Activated naive CD4-positive, alpha-beta T cell (primary cell): Measurements from ENCODE around the gene SNX17.
"Not testable (repeated sequence)": the region's sequence is repeated elsewhere in the genome, so short reads cannot be mapped to it uniquely, and the experiment has no call there.

ENCODE experiments used
- DNase-seq, 4 experiments: peaks; one replicate each; lab custom pipeline; 2025; lab: John Stamatoyannopoulos, UW

Gene SNX17, protein sequence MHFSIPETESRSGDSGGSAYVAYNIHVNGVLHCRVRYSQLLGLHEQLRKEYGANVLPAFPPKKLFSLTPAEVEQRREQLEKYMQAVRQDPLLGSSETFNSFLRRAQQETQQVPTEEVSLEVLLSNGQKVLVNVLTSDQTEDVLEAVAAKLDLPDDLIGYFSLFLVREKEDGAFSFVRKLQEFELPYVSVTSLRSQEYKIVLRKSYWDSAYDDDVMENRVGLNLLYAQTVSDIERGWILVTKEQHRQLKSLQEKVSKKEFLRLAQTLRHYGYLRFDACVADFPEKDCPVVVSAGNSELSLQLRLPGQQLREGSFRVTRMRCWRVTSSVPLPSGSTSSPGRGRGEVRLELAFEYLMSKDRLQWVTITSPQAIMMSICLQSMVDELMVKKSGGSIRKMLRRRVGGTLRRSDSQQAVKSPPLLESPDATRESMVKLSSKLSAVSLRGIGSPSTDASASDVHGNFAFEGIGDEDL

DNA sequence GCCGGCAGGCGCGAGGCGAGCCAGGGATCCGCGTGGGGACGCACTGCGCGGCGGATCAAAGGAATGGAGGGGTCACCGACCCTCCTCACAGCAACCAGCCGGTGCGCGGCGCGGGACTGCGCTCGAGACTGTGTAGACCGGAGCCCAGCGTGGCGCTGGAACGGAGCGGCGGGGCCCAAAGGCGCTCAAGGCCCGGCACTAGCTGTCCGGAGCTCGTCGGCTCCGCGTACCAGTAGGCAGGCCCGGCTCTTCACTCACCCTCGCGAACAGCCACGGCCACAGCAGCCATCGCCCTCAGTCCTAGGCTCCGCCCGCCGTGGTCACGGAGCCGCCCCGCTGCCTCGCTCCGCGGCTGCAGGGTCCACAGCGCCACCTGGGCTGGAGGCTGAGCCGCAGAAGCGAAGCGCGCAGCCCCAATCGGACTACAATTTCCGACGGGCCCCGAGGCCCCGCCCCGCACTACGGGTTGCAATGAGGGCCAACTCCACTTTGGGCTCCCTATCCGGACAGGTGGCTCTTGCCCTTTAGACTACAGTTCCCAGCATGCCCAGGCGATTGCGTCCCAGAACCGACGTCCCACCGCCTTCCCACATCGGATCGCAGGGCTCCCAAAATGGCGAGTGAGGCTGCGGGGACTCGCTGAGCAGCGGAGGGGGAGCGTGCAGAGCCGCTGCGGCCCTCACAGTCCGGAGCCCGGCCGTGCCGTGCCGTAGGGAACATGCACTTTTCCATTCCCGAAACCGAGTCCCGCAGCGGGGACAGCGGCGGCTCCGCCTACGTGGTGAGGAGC is at the start of gene SNX17, which contains the start of gene EIF2B4:
Gene SNX17, plus strand, starts transcription at position 591 of the 790 bp plus-strand sequence. Its CDS starts 128 bp downstream, at position 719.
Gene EIF2B4, minus strand, starts transcription at position 313 of the 790 bp plus-strand sequence. Its CDS starts 24 bp downstream, at position 289.
- DNase-seq = peak; percentile 96 to 99 (median 98)

DNA sequence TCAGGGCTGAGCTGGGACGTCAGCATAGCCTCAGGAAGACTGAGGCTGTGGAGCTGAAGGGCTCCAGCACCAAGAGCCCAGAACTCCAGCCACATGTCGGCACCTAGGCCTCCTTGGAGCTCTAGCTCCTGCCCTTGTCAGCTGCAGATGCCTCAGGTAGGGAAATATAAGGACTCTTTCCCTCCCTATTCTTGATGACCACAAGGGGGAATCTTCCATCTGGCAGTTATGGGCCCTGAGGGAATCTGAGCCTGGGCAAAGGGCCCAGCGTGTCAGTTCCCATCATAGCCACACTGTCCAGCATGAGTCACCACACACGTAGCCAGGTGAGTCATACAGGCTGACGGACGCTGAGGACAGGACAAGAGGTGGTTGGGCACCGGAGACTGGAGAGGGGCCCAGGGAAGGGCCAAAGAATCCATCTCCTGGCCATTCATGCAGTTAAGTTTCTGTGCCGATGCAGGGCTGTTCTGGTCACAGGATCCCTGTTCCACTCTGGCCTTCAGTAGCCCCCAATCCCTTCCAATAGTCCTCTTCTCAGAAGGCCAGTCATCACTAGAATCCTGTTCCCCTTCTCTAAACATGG is 49.4 kb upstream of the SNX17 start:
- no peak for DNase-seq

DNA sequence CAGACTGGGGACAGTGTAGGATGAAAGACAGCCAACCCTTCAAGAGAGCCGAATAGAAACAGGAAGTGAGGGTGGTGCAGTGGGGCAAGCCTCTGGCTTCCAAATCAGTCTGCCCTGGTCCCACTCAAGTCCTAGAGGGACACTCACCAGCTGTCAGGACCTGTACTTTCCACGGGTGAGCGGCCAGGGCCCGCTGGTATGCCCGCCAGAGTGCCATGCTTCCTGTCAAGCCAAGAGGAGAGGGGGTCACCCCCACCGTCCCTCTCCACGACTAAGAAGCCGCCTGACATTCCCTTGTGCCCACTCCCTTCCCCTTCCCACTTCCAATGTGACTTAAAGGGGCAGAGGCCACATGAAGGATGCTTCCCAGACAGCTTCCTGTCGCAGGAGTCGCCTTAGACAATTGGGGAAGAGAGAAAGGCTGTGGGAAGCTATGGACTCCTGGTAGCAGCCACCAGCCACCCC is 48.1 kb upstream of the SNX17 start:
- no peak for DNase-seq

DNA sequence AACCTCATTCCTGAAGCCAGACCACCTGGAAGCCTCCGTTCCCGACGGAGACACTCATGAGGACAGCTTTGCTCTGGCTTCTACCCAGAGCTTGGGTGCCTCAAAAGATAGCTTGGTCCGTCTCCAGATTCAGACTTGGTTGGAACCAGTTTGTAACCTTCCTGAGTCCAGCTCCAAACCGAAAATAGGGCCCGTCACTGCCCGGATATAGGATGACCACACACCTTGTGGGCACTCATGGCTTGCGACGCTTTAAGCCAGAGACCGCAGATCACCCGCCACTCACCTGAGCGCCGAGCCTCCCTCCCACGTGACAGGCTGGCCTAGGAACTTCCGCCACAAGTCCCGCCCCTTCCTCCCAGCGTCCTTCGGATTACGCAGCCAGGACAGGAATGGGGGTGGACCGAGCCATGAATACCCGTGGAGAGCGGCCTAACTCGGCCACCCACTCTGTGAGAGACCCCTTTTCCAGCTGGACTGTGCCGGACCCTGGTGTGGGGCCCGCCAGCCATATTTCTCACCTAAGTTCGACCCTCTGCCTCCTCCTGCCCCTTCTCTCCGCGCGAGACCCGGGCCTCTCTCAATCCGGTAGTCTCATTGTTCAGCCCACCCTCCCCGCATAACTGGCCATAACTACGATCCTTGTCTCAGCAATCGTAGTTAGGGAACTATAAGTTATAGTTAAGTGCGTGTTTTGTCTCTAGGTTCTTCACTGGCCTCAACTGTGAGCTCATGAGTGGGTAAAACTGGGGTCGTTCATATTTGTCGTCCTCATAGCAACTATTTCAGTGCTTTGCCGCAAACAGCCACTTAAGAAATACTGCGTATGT is 47.4 kb upstream of the SNX17 start, which contains the start of gene MPV17:
Gene MPV17, minus strand, starts transcription at position 332 of the 830 bp plus-strand sequence. CDS start 580 bp downstream, outside the sequence.
- DNase-seq = peak; percentile 40 to 79 (median 70)

DNA sequence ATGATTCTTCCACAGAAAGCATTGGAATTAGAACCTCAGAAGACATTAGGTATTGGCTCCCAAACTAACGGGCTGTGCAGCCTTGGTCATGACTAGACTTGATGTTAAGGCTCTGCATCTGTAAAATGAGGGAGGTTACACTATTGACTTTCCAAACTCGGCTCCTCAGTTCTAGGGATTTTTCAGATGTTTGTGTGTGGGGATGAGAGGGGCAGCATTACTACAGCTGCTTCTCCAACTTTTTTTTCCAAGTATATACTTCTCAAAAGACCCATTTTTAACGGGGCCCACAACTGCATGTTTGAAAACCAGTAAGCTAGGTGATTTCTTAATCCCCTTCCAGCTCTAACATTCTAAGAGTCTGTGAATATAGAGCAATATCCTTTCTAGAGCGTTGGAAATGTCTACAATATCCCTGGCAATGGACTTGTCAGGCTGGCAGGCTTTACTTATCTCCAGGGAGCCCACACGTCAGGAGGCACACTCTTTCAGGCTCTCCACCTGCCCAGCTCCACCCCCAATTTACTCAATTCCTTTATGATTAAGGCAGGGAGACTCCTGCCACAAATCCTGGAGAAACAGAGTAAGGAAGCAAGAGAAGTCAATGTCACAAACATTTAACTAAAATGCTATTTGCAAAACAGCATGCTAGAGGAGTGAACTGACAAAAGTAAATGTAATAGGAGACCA is 46.7 kb upstream of the SNX17 start:
- DNase-seq = no peak

DNA sequence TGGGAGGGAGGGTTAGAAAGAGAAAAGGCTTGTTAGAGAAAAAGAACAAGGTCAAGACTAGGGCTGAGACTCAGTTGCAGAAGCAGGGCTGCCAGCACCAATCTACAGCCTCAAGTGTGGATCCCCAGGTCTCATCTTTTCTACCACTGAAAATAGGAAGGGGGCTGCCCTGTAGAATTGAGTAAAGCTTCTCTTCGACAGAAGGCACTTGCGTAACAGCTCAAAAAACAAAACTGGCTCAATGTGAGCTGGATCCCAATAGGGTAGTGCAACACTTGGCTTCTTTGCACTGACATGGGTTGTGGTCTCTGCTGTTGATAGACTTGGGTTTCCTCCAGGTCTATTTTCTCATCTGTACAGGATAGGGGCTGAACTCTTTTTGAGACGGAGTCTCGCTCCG is 45.7 kb upstream of the SNX17 start:
- DNase-seq = no peak

DNA sequence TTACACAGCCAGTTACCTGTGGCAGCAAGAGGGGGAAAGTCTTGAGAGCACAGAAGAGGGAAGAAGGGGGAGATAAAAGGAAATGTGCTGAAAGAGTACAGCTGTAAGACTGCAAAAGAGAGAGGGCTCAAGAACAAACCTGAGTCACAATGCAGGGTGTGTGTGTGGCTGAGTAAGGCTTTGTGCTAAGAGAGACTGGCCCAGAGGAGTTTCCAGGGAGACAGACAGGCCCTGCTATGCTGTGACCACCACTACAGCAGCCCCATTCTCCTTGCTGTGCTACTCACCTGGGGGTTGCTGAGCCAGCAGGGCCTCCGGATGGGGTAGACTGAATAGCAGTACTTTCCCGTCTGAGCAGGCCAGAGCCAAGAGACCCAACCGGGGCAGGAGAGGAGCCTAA is 35.1 kb upstream of the SNX17 start:
- no peak for DNase-seq

DNA sequence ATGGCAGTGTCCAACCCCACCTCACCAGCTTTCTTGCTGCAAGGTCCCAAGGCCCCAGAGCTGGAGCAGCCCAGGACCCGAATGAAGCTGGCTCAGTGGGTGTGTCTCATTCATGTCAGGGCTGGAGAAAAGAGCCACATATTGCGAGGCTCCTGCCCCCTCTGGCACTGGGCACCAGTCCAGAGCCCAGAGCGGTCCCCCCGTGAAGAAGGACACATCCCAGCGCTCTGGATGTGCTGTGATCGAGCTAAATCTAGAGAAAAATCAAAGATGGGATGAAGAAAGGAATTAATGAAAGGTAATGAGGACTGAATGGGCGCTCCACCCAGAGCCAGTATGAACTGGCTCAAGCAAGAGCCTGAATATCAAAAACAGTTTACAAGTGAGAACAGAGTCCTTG is 34.2 kb upstream of the SNX17 start:
- no peak for DNase-seq

DNA sequence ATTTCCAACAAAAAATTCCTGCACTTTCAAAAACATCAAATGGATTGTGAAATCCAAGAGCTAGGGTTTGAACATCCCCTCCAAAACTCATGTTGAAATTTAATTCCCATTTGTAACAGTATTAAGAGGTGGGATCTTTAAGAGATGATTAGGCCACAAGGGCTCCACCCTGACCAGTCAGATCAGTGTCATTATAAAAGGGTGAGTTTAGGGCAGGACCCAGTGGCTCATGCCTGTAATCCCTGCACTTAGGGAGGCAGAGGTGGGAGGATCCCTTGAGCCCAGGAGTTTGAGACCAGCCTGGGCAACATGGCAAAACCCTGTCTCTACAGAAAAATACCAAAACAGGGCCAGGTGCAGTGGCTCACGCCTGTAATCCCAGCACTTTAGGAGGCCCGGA is 22.8 kb upstream of the SNX17 start:
- DNase-seq = no peak

DNA sequence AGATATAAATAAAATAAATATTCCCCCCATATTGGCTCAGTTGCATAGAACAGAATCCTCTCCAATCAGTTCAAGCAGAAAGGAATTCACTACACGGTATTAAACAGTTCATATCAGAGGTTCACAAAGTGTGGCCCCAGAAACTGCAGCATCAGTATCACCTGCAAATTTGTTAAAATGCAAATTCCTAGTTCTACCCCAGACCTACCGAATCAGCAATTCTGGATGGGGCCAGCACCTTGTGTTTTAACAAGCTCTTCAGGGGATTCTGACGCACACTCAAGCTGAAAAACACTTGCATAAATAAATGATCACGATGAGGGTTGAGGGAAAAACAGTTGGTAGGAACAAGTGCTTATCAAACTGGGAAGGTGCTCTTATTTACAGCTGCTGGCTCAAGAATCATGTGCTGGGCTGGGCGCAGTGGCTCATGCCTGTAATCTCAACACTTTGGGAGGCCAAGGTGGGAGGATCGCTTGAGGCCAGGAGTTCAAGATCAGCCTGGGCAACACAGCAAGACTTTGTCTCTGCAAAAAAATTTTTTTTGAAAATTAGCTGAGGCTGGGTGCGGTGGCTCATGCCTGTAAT is 20.2 kb upstream of the SNX17 start:
- DNase-seq = no peak

DNA sequence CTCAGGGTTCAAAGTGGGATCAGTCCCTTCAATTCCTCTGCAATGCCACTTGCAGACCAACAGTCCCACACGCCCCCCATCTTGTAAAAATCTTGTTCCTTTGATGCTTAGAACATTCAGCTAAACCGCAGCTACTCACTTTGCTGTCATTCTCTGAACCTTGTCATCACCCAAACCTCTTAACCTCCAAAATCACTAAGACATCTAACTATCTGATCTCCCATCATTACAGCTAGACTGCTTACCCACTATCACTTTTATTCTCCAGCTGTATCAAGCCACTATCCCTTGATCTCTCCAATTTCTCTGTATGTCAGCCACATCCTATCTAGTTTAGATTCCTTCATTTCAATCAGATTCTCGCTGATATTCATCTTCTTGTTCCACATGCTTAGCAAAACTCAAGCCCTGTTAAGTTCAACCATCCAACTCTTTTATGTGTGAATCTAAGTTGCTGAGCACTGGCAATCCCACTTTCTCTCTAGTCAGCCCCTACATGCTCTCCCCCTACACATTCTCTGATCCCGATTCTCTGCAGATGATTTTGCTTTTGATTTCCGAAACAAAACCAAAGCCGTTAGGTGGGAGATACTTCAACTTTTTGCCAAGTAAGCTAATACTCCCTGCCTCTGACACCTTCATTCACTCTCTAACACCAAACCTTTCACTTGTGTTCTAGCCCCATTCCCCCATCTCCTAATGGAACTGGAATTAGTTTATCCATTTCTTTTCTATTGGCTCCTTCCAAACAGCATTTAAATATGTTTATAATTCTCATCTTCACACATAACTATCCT is 18.4 kb upstream of the SNX17 start:
- DNase-seq = no peak

DNA sequence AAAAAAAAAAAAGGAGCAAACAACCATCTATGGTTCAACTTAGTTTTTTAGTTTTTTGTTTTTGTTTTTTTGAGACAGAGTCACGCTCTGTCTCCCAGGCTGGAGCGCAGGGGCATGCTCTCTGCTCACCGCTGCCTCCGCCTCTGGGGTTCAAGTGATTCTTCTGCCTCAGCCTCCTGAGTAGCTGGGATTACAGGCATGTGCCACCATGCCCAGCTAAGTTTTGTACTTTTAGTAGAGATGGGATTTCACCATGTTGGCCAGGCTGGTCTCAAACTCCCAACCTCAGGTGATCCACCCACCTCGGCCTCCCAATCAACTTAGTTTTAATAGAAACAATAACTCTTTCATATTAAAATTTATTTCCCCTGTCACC is 17.0 kb upstream of the SNX17 start:
- not testable (repeated sequence) for DNase-seq

DNA sequence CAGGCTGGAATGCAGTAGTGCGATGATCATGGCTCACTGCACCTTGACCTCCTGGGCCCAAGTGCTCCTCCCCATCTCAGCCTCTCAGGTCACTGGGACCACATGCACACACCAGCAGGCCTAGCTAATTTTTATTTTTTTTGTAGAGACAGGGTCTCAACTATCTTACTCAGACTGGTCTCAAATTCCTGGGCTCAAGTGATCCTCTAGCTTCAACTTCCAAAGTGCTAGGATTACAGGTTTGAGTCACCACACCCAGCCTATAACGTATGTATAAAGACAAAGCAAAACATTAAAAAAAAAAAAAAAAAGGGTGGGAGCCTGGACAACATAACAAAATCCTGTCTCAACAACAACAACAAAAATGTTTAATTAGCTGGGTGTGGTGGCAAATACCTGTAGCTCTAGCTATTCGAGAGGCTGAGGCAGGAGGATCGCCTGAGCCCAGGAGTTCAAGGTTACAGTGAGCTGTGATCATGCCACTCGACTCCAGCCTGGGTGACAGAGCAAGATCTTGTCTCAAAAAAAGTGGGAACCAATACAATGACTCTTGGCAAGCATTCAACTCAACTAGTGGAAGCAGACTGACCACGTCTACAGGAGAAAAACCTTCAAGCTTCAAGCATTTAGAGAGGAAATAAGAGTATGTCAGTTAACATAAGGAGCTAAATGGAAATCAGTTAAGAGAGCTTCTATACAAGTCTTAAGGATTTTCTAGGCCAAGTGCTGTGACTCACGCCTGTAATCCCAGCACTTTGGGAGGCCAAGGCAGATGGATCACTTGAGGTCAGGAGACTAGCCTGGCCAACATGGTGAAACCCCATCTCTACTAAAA is 16.4 kb upstream of the SNX17 start:
- DNase-seq = no peak

DNA sequence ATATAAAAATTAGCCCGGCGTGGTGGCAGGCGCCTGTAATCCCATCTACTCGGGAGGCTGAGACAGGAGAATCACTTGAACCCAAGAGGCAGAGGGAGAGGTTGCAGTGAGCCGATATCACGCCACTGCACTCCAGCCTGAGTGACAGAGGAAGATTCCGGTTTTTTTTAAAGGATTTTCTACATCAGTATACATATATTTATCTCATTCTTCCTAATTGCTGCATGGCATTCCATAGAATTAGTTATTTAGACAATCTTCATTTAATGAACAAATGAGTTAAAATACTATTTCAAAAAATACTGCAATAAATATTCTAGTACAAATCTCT is 15.9 kb upstream of the SNX17 start:
- no peak for DNase-seq

DNA sequence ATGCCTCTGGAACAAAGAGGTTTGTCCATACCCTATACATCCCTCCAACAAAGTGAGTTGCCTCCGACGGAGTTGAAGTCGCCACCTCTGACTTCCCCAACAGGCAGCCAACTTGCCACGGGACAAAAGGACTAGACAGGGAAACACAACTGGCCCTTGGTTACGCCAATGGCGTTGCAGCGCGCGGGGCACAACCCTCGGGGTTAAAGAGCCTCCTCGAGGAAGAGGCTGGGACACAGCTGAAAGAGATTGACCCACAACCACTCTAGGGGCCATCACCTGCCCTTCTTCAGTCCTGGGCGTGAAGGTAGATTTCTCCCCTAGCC is 14.4 kb upstream of the SNX17 start:
- DNase-seq = peak in 1 of 4 experiments; percentile 48

DNA sequence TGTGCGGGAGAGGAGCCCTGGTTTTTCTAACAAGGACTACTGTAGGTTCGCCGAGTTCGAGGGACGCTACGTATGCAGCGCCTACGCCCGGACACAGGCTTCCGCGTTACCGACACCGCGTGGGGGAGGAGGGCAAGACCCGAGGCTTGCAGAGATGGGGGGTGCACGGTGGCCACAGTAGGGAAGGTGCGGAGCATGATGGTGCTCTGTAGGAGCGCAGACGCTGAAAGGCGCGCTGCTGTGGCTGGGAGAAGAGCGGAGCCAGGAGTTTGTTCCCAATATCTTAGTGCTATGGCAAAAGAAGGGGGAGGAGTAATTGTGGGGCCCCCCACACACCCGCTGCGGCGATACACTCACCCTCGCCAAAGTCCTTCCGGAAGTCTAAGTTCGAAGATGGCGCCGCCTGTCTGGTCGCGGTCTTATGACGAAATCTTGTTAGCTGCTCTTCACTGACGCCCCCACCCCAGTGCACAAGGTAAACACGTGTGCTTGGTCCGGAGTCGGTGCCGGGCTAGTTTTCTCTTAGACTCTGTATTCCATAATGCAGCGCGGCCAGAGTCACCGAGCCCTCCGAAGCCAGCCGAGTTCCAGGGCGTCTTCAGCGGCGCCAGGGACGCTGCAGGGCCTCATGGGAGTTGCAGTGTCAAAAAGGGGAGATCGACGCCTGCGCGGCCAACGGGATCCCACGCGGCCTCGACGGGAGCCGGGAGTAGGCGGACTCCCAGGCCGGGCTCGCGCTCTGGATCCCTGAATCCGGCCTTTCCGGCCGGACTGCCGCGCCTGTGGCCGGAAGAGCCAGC is 13.8 kb upstream of the SNX17 start, which contains the start of gene GTF3C2:
Gene GTF3C2, minus strand, starts transcription at position 383 of the 800 bp plus-strand sequence. CDS start 13,210 bp downstream, outside the sequence.
- peak; percentile 80 to 91 (median 86) for DNase-seq

DNA sequence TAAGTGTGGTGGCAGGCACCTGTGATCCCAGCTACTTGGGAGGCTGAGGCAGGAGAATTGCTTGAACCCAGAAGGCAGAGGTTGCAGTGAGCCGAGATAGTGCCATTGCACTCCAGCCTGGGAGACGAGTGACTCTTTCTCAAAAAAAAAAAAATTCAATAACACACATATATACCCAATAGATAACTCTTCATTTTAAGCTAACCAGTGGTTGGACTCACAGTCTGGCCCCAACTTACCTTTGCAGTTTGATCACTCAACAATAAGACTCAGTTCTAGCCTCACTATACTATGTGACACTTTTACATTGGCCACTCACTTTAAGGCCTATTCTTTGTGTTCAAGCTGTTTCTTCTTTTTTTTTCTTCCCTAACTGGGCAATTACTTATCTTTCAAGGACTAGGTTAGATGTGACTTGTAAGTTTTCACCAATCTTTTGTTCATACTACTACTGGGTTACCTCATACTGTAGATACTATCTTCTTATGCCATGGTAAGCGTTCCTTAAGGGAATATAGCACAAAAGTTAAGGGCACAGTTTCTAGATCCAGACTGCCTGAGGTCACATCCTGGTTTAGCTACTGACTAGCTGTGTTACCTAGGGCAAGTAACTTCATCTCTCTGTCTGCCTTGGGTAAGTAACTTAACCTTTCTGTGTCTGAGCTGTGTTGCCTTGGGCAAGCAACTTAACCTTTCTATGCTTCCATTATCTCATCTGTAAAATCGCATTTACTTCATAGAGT is 7.6 kb upstream of the SNX17 start:
- DNase-seq = no peak
